Activated CD8-positive, alpha-beta T cell treated with anti-CD3 and anti-CD28 coated beads for 36 hours (primary cell): ENCODE data around the gene GFPT1. TPM values are rescaled to one million over a fixed set of nuclear protein-coding genes. Genes with fewer than 3 reads are reported as not detected.

Source experiments
- ATAC-seq: fragments of 200-7000 bp; cut with Tn5 transposase; one replicate; pipeline ENCODE4 v1.10.0; 2021; ENCODE audit warnings: mild to moderate bottlenecking, moderate library complexity
- CTCF ChIA-PET: fragments of 350-600 bp; sonication (Branson Sonifier 250); formaldehyde crosslinking; loops from one replicate; lab custom pipeline; 2021; ENCODE audit warnings: antibody characterized with exemption; lab: Charles Lee
- POLR2A ChIA-PET: fragments of 350-600 bp; sonication (Branson Sonifier 250); formaldehyde crosslinking; loops from one replicate; lab custom pipeline; 2021; ENCODE audit warnings: antibody characterized with exemption; lab: Charles Lee
- DNase-seq: peaks from one replicate; pipeline ENCODE4 v3.0.0-alpha.2; 2020
- H3K27ac Mint-ChIP-seq: one replicate; pipeline ENCODE4 v1.8.0; 2021; ENCODE audit warnings: mild to moderate bottlenecking, mixed read lengths
- H3K27me3 Mint-ChIP-seq: one replicate; pipeline ENCODE4 v1.8.0; 2021; ENCODE audit warnings: mixed read lengths
- H3K36me3 Mint-ChIP-seq: one replicate; pipeline ENCODE4 v1.8.0; 2021; ENCODE audit warnings: low read depth, mixed read lengths
- H3K4me1 Mint-ChIP-seq: one replicate; pipeline ENCODE4 v1.8.0; 2021; ENCODE audit warnings: low read depth, mixed read lengths
- H3K4me3 Mint-ChIP-seq: one replicate; pipeline ENCODE4 v1.8.0; 2021; ENCODE audit warnings: mild to moderate bottlenecking, moderate library complexity, mixed read lengths
- H3K9me3 Mint-ChIP-seq: one replicate; pipeline ENCODE4 v1.8.0; 2021; ENCODE audit warnings: mixed read lengths
- intact Hi-C: fragments of 100-400 bp; cut with micrococcal nuclease; formaldehyde crosslinking; loops from one replicate; pipeline ENCODE4 v1.10.0; 2022
- total RNA-seq, 2 experiments: library from RNA; stranded (reverse); gene quantifications; one replicate each; pipeline ENCODE4 v1.2.3, GENCODE V29; 2021
- TF ChIP-seq, protein P1 (sequence below): fragments of 200-600 bp; IDR thresholded peaks from one replicate; pipeline ENCODE4 v1.8.0; 2022; ENCODE audit warnings: antibody characterized with exemption, mild to moderate bottlenecking

GFPT1 gene
- total RNA-seq, 2 experiments from 2014 or later, result 37.8 to 38.0 TPM

GRCh38 chr2:69304656-69305055, 82.4 kb downstream of the GFPT1 start:
- no peak for DNase-seq
- no peaks in the 10 kb centered on the region for H3K36me3 Mint-ChIP-seq
- POLR2A ChIA-PET, result interaction anchor here (0.6 kb wide), 1 partner anchor 393 kb away, joined by 3 read pairs; no protein-coding TSS in a partner anchor
- H3K4me3 Mint-ChIP-seq, result no peak overlapping the region
- no peaks in the 10 kb centered on the region for H3K9me3 Mint-ChIP-seq
- TF ChIP-seq, protein P1, sequence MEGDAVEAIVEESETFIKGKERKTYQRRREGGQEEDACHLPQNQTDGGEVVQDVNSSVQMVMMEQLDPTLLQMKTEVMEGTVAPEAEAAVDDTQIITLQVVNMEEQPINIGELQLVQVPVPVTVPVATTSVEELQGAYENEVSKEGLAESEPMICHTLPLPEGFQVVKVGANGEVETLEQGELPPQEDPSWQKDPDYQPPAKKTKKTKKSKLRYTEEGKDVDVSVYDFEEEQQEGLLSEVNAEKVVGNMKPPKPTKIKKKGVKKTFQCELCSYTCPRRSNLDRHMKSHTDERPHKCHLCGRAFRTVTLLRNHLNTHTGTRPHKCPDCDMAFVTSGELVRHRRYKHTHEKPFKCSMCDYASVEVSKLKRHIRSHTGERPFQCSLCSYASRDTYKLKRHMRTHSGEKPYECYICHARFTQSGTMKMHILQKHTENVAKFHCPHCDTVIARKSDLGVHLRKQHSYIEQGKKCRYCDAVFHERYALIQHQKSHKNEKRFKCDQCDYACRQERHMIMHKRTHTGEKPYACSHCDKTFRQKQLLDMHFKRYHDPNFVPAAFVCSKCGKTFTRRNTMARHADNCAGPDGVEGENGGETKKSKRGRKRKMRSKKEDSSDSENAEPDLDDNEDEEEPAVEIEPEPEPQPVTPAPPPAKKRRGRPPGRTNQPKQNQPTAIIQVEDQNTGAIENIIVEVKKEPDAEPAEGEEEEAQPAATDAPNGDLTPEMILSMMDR, result no peak
- peaks cover 6% of the 10 kb centered on the region for H3K4me1 Mint-ChIP-seq
- no peak overlapping the region for H3K27ac Mint-ChIP-seq
- ATAC-seq, result no peak
- CTCF ChIA-PET, result interaction anchor here (1.1 to 1.5 kb wide), 3 partner anchors 13 to 841 kb away, joined by 3 read pairs; no protein-coding TSS in a partner anchor
- peaks cover 22% of the 10 kb centered on the region for H3K27me3 Mint-ChIP-seq
- intact Hi-C loops, result loop anchor here (5.0 to 10.0 kb wide), 2 partner anchors 277 to 360 kb away; no protein-coding TSS in a partner anchor

DNA sequence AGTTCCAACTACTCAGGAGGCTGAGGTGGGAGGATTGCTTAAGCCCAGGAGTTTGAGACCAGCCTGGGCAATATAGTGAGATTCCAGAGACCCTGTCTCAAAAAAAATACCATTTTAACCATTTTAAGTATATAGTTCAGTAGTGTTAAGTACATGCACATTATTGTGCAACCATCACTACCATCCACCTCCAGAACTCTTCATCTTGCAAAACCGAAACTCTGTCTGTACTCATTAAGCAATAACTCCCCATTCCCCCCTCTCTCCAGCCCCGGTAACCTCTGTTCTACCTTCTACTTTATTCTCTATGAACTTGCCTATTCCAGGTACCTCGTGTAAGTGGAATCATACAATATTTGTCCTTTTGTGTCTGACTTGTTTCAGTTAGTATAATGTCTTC, 86.4 kb downstream of the GFPT1 start:
- intact Hi-C loops, result loop anchor here (10.0 kb wide), 1 partner anchor 356 kb away; no protein-coding TSS in a partner anchor
- no peak overlapping the region for H3K27ac Mint-ChIP-seq
- H3K36me3 Mint-ChIP-seq, result no peaks in the 10 kb centered on the region
- ChIA-PET CTCF (no interaction called here), POLR2A (no interaction called here)
- TF ChIP-seq, protein P1, result no peak
- no peak overlapping the region for H3K4me3 Mint-ChIP-seq
- DNase-seq, result no peak
- H3K27me3 Mint-ChIP-seq, result peaks cover 18% of the 10 kb centered on the region
- H3K4me1 Mint-ChIP-seq, result no peaks in the 10 kb centered on the region
- no peak for ATAC-seq
- H3K9me3 Mint-ChIP-seq, result no peaks in the 10 kb centered on the region

GRCh38 chr2:69299772-69300516, 87.1 kb downstream of the GFPT1 start:
- CTCF ChIA-PET, result no interaction called here
- ATAC-seq, result no peak
- Mint-ChIP-seq H3K27ac (no peak overlapping the region), H3K27me3 (peaks cover 13% of the 10 kb centered on the region), H3K9me3 (no peaks in the 10 kb centered on the region), H3K36me3 (no peaks in the 10 kb centered on the region), H3K4me3 (no peak overlapping the region), H3K4me1 (no peaks in the 10 kb centered on the region)
- TF ChIP-seq, protein P1, result no peak
- POLR2A ChIA-PET, result no interaction called here
- intact Hi-C loops, result loop anchor here (10.0 kb wide), 1 partner anchor 355 kb away; no protein-coding TSS in a partner anchor
- no peak for DNase-seq

DNA sequence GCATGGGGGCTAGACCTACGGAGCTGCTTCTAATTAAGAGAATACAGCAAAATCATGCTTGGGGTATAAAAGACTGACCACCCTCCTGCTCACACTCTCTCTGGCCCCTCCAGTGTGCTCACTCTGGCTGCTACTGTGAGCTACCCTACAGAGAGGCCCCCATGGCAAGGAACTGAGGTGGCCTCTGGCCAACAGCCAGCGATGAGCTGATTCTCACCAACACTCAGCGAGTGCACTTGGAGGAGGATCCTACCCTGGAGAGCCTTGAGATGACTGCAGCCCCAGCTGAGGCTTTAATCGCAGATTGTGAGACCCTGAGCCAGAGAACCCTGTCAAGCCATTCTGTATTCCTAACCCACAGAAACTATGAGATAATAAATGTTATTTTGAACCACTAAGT, 88.2 kb downstream of the GFPT1 start:
- H3K9me3 Mint-ChIP-seq, result no peaks in the 10 kb centered on the region
- peaks cover 6% of the 10 kb centered on the region for H3K27me3 Mint-ChIP-seq
- POLR2A ChIA-PET, result no interaction called here
- TF ChIP-seq, protein P1, result no peak
- DNase-seq (no peak), ATAC-seq (no peak)
- intact Hi-C loops, result no loop called here
- no peaks in the 10 kb centered on the region for H3K36me3 Mint-ChIP-seq
- no peak overlapping the region for H3K27ac Mint-ChIP-seq
- no peak overlapping the region for H3K4me3 Mint-ChIP-seq
- H3K4me1 Mint-ChIP-seq, result no peaks in the 10 kb centered on the region
- CTCF ChIA-PET, result interaction anchor here (0.8 kb wide), 1 partner anchor 9 kb away, joined by 3 read pairs; no protein-coding TSS in a partner anchor

- H3K27me3 Mint-ChIP-seq, result peaks cover 4% of the 10 kb centered on the region
- H3K4me1 Mint-ChIP-seq, result no peaks in the 10 kb centered on the region
- no peak overlapping the region for H3K4me3 Mint-ChIP-seq
- H3K36me3 Mint-ChIP-seq, result no peaks in the 10 kb centered on the region
- TF ChIP-seq, protein P1, result no peak
- no peak overlapping the region for H3K27ac Mint-ChIP-seq
- ATAC-seq (no peak), DNase-seq (no peak)
- no peaks in the 10 kb centered on the region for H3K9me3 Mint-ChIP-seq
- intact Hi-C loops, result no loop called here
- CTCF ChIA-PET, result interaction anchor here (0.8 kb wide), 1 partner anchor 10 kb away, joined by 3 read pairs; no protein-coding TSS in a partner anchor
- POLR2A ChIA-PET, result no interaction called here
These were observed 88.8 kb downstream of the GFPT1 start for GRCh38 chr2:69298261-69298660.
